Measurements from ENCODE around the gene ADAM12.

DNA sequence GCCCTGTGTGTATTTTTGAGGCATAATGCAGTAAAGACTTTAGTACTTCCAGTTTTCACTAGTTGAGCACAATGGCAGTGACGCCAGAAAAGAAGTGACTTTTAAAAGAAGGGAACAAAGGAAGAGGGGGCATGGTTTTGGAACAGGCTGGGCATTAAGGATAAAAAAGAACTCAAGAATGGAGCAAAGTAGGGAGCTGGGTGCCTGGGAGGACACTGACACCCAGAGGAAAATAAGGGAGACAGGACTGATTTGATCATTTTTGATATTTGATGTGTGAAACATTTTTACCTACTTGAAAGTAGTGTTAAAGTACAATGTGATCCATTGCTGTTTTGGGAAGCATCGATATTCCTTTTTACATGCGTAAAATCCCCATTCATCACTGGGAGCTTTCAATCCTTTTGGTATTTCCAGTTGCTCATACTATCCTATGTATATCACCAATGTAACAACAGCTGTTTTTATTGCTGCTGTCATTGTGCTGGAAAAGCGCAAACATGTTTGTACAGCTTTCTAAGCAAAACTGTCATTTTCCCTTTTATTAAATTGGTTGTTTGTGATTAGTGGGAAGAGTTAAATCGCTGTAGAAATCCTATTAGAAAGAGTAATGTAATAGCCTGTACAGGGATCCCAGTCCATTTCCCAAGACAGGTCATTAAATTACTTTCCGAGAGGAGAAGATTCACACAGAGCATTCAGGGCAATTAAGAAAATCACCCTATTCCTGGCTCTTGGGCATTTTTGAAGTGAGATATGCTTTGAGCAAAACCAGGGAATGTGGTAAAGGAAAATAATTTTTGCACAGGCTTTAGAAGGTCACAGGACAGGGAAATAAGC, 85.2 kb downstream of the ADAM12 start:
- no peak for TF ChIP-seq POLR2AphosphoS5 (IDR thresholded peaks at IDR 0.05; ENCODE audit: borderline replicate concordance, low read depth, low read length)
- TF ChIP-seq EZH2 (IDR thresholded peaks at IDR 0.05): no peak
- TF ChIP-seq FOXP2 (optimal IDR thresholded peaks at IDR 0.05; ENCODE audit: control extremely low read depth, extremely low read length, insufficient read depth): no peak

Measured in SK-N-MC (cell line).